Left ventricle myocardium inferior (tissue), 1 donor: ENCODE data around the gene SPTBN4. TPM values are rescaled to one million over a fixed set of nuclear protein-coding genes. Genes with fewer than 3 reads are reported as not detected.

ENCODE experiments used
- DNase-seq: peaks from one replicate; pipeline ENCODE4 v3.0.0-alpha.2; 2020
- H3K27ac ChIP-seq: fragments of 200-600 bp; replicated peaks from 2 replicates; pipeline ENCODE4 v1.8.0; 2021
- H3K27me3 ChIP-seq: fragments of 200-600 bp; 2 replicates; pipeline ENCODE4 v1.8.0; 2021; ENCODE audit warnings: low read depth
- H3K36me3 ChIP-seq: fragments of 200-600 bp; 2 replicates; pipeline ENCODE4 v1.8.0; 2021
- H3K4me1 ChIP-seq: fragments of 200-600 bp; 2 replicates; pipeline ENCODE4 v1.8.0; 2021
- H3K4me3 ChIP-seq: fragments of 200-600 bp; 2 replicates; pipeline ENCODE4 v1.8.0; 2021; ENCODE audit warnings: mild to moderate bottlenecking, moderate library complexity
- H3K9me3 ChIP-seq: fragments of 200-600 bp; replicated peaks from 2 replicates; pipeline ENCODE4 v1.8.0; 2021
- CTCF ChIP-seq: fragments of 200-600 bp; IDR thresholded peaks from 2 replicates; pipeline ENCODE4 v1.8.0; 2021; ENCODE audit warnings: antibody characterized with exemption, mild to moderate bottlenecking, borderline replicate concordance
- intact Hi-C: fragments of 100-400 bp; cut with micrococcal nuclease; formaldehyde crosslinking; loops from one replicate; pipeline ENCODE4 v1.11.0; 2022
- total RNA-seq: library from RNA; stranded (reverse); fragmentation: NEBNext Ultra II Directional; extraction: Animal tissue kit (Norgen Biotek cat#: 25700); gene quantifications from one replicate; pipeline ENCODE4 v1.2.1, GENCODE V29; 2021
- donor health status: DM: no; HTN: yes; CAD: no; lungs with severe emphysema.

SPTBN4 gene
- total RNA-seq, 1 donor from 2014 or later = 6.1 TPM

GRCh38 chr19:40420451-40420765, 46.4 kb upstream of the SPTBN4 start:
- H3K4me3 ChIP-seq = peak overlapping the region; percentile 72
- no peak for DNase-seq
- no peak for TF ChIP-seq CTCF
- intact Hi-C loops = no loop called here
- no peaks in the 10 kb centered on the region for H3K27me3 ChIP-seq
- peak overlapping the region; percentile 99 for H3K27ac ChIP-seq
- peaks cover 13% of the 10 kb centered on the region for H3K36me3 ChIP-seq
- peaks cover 77% of the 10 kb centered on the region for H3K4me1 ChIP-seq
- no peaks in the 10 kb centered on the region for H3K9me3 ChIP-seq

- peak overlapping the region; percentile 99 for H3K27ac ChIP-seq
- H3K9me3 ChIP-seq = no peaks in the 10 kb centered on the region
- H3K36me3 ChIP-seq = peaks cover 13% of the 10 kb centered on the region
- peak; percentile 91 for TF ChIP-seq CTCF
- H3K27me3 ChIP-seq = no peaks in the 10 kb centered on the region
- H3K4me3 ChIP-seq = peak overlapping the region; percentile 72
- intact Hi-C loops = no loop called here
- H3K4me1 ChIP-seq = peaks cover 74% of the 10 kb centered on the region
- peak; percentile 95 for DNase-seq
Observed at GRCh38 chr19:40420766-40421765, 45.7 kb upstream of the SPTBN4 start.

GRCh38 chr19:40421993-40422747, 44.6 kb upstream of the SPTBN4 start:
- H3K9me3 ChIP-seq = no peaks in the 10 kb centered on the region
- no peaks in the 10 kb centered on the region for H3K27me3 ChIP-seq
- intact Hi-C loops = no loop called here
- peaks cover 13% of the 10 kb centered on the region for H3K36me3 ChIP-seq
- no peak for TF ChIP-seq CTCF
- peak overlapping the region; percentile 99 for H3K27ac ChIP-seq
- no peak for DNase-seq
- H3K4me3 ChIP-seq = peak overlapping the region; percentile 72
- peaks cover 72% of the 10 kb centered on the region for H3K4me1 ChIP-seq

DNA sequence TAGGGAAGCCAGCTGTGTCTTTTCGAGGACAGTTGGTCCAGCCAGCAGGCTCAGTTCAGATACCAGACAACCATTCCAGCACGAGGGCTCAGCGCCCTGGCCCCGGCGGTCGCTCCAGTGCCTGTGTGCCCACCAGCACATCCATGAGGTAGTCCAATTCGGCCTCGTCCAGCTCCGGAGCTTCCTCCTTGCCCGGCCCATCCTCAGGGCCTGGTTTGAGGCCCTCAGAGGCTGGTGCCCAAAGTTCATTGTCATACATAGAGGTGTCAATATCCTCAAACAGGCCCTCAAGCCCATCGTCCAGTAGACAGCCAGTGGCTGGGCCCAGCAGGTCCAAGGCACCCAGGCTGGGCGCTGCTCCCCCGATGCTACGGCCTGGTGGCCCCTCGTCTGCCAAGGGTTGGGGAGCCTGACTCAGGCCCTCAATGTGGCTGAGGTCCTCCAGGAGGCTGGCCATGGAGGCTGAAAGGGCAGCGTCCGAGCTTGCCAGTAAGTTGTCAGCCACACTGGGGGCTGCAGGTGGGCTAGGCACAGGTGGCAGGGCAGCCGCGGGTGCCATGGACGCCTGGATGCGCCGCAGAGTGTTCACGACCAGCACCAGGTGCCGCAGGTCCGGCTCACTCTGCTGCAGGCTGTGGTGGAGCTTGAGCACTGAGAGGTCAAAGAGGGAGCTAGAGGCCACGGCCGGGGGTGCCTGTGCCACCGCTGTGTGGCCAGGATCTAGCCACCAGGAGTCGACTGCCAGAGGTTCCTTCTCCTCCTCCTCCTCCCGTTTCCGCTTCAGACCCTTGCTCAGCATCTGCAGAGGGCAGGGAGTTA, 43.8 kb upstream of the SPTBN4 start:
- intact Hi-C loops = no loop called here
- peaks cover 64% of the 10 kb centered on the region for H3K4me1 ChIP-seq
- H3K9me3 ChIP-seq = no peaks in the 10 kb centered on the region
- peak overlapping the region; percentile 99 for H3K27ac ChIP-seq
- no peak for DNase-seq
- no peak for TF ChIP-seq CTCF
- peak overlapping the region; percentile 97 for H3K4me3 ChIP-seq
- H3K27me3 ChIP-seq = no peaks in the 10 kb centered on the region
- H3K36me3 ChIP-seq = peaks cover 13% of the 10 kb centered on the region

- no peak for DNase-seq
- Histone ChIP-seq H3K9me3 (no peaks in the 10 kb centered on the region), H3K4me1 (peaks cover 64% of the 10 kb centered on the region), H3K4me3 (peak overlapping the region; percentile 97), H3K27me3 (no peaks in the 10 kb centered on the region), H3K27ac (peak overlapping the region; percentile 99), H3K36me3 (peaks cover 13% of the 10 kb centered on the region)
- no peak for TF ChIP-seq CTCF
- intact Hi-C loops = no loop called here
Observed at GRCh38 chr19:40423938-40424337, 42.9 kb upstream of the SPTBN4 start.
